Muscle of leg (tissue), 11 donors: ENCODE data around the gene DCC. TPM values are rescaled to one million over a fixed set of nuclear protein-coding genes. Genes with fewer than 3 reads are reported as not detected.

Source experiments
- DNase-seq: peaks from one replicate; pipeline ENCODE4 v3.0.0; 2013
- H3K27ac ChIP-seq: one replicate; pipeline ENCODE4 v1.5.1; 2013; ENCODE audit warnings: mild to moderate bottlenecking, low read length, control low read depth
- H3K27me3 ChIP-seq: one replicate; pipeline ENCODE4 v1.6.1; 2013; ENCODE audit warnings: low read length; ENCODE audit not compliant: control insufficient read depth, insufficient read depth
- H3K36me3 ChIP-seq: one replicate; pipeline ENCODE4 v1.6.1; 2013; ENCODE audit warnings: low read length; ENCODE audit not compliant: control insufficient read depth, insufficient read depth
- H3K4me1 ChIP-seq: one replicate; pipeline ENCODE4 v1.6.1; 2013; ENCODE audit warnings: low read length; ENCODE audit not compliant: control insufficient read depth, insufficient read depth
- H3K4me3 ChIP-seq: one replicate; pipeline ENCODE4 v1.5.1; 2013; ENCODE audit warnings: low read length, control low read depth
- H3K9me3 ChIP-seq: replicated peaks from 2 replicates; pipeline ENCODE4 v1.6.1; 2013; ENCODE audit warnings: low read depth, low read length; ENCODE audit not compliant: control insufficient read depth
- WGBS: methylation state at CpG from one replicate; pipeline ENCODE4 v1.1.5; 2013; ENCODE audit warnings: missing lambda C conversion rate; ENCODE audit not compliant: insufficient coverage; 5-methylcytosine and 5-hydroxymethylcytosine counted together
- polyA plus RNA-seq, 8 donors: library from polyadenylated mRNA; unstranded; fragments of 120-200 nt; gene quantifications; one replicate each; pipeline versions ENCODE4 v1.2.1 to v1.2.3, GENCODE V29; 2013; ENCODE audit warnings: inconsistent platforms in 1 of 8, low replicate concordance in 1 of 8; ENCODE audit not compliant: insufficient read length in 8 of 8, insufficient read depth in 1 of 8
- total RNA-seq: library from RNA; stranded (reverse); fragments of 120-200 nt; gene quantifications from one replicate; pipeline ENCODE4 v1.2.4, GENCODE V29; 2013

Gene DCC
- total and polyA plus RNA-seq, 9 donors, result 0.06 to 0.46 (median 0.13) TPM

DNA sequence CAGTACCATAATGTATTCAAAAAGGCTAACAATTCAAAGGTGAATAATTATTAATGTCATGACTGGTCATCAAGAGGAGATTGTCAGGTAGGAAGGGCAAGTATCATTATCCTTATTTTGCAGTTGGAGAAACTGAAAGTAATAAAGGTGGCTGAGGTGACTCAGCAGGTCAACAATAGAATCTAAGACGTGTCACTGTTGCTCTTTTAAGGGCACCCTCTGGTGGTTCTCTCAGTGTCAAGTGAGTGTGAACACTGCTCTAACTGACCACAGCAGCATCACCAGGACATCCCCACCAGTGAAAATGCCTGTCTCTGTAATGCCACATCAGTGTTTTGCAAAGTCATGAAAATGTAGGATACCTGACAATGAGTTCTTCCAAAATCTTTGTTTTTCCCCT, 69.7 kb downstream of the DCC start:
- no peaks in the 10 kb centered on the region for H3K27me3 ChIP-seq
- WGBS, result no CpG with 5 or more reads among the region's 1 CpG
- H3K9me3 ChIP-seq, result no peaks in the 10 kb centered on the region
- H3K36me3 ChIP-seq, result no peaks in the 10 kb centered on the region
- H3K4me3 ChIP-seq, result no peak overlapping the region
- DNase-seq, result no peak
- no peaks in the 10 kb centered on the region for H3K4me1 ChIP-seq
- H3K27ac ChIP-seq, result no peak overlapping the region

DNA sequence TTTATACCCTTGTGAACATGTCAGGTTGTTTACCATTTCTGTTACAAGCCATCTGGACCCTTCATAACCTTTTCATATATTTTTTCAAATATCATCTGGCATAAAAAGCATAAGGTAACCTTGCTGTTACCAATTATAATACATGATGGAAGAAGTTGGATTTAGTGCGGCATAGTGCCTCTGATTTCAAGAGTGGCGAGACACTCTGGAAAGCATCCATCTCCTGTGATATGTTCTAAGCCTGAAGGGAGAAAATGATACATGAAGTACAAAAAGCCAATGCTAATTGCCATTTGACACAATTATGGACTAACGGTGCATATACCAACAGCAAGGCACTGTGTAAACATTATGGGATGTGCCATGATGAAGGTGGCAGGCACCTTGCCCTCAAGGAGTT, 75.1 kb downstream of the DCC start:
- Histone ChIP-seq H3K4me3 (no peak overlapping the region), H3K9me3 (peaks cover 2% of the 10 kb centered on the region), H3K27me3 (no peaks in the 10 kb centered on the region), H3K4me1 (no peaks in the 10 kb centered on the region), H3K36me3 (no peaks in the 10 kb centered on the region), H3K27ac (no peak overlapping the region)
- no peak for DNase-seq
- 100% methylated on average over 1 of the region's 3 CpGs for WGBS

DNA sequence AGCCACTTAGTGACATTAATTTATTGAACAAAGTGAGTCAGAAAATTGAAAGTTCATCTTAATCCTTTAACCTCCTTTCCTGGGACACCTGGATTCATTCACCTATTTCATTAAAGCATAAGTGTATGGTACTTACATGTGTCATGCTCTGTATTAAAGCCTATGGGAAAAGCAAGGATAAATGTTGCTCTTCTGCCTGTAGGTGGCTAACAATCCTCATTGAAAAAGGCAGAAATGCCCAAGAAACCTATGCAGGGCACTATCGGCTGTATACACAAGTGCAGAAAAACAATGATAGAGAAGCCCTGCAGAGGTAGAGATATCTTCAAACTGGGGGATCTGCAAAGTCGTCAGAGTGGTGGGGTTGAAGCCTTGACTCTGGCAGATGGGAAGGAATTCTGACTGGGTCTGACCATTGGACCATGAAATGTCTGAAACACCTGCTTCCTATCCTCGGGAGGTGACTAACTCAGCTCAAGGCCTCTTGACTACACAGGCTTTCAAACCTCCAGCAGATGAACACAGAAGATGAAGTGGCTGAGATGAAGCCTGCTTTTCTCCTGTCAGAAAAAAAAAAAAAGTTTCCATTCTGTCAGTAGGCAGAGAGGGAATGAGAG, 83.1 kb downstream of the DCC start:
- Histone ChIP-seq H3K27ac (no peak overlapping the region), H3K9me3 (no peaks in the 10 kb centered on the region), H3K27me3 (no peaks in the 10 kb centered on the region), H3K4me1 (no peaks in the 10 kb centered on the region), H3K36me3 (no peaks in the 10 kb centered on the region), H3K4me3 (no peak overlapping the region)
- WGBS, result 45% methylated on average over 2 of the region's 3 CpGs
- no peak for DNase-seq

DNA sequence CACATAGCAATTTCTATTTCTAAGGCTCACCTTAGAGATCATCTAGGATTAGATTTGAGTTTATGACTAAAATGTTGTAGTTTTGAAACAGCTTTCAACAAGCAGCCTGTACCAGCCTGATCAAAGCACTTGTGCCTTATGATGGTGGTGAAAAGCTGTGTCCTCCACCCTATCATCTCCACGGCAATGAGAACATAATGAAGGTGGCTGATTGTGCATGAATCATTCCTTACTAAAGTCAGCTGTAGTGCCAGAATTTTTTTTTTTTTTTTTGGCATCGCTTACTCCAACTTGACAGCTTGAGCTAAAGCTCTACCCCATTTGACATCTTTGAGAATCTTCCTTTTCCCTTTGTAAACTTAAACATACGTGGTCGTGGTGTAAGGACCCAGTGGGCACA, 86.0 kb downstream of the DCC start:
- Histone ChIP-seq H3K9me3 (no peaks in the 10 kb centered on the region), H3K36me3 (no peaks in the 10 kb centered on the region), H3K4me1 (no peaks in the 10 kb centered on the region), H3K4me3 (no peak overlapping the region), H3K27me3 (no peaks in the 10 kb centered on the region), H3K27ac (no peak overlapping the region)
- DNase-seq, result no peak
- no CpG with 5 or more reads among the region's 4 CpGs for WGBS

DNA sequence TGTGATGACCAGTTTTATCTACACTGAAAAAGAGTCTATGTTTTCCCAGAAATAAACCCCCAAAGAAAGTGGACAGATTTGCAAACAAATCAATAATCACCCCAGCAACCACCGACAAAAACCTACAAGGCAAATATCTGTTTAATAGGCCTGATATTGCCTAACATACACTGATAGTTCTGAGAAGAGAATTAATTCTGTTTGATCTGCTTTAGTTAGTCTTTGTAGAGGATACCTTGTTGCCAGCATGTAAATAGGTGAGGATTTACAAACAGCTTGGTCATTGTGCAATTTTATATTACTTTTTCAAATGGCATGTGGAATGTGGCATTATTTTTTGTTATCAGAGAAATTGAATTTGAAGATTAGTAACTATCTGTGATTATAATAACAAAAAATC, 86.5 kb downstream of the DCC start:
- Histone ChIP-seq H3K27ac (no peak overlapping the region), H3K36me3 (no peaks in the 10 kb centered on the region), H3K4me3 (no peak overlapping the region), H3K27me3 (no peaks in the 10 kb centered on the region), H3K4me1 (no peaks in the 10 kb centered on the region), H3K9me3 (no peaks in the 10 kb centered on the region)
- DNase-seq, result no peak
- no CpG with 5 or more reads among the region's 1 CpG for WGBS

DNA sequence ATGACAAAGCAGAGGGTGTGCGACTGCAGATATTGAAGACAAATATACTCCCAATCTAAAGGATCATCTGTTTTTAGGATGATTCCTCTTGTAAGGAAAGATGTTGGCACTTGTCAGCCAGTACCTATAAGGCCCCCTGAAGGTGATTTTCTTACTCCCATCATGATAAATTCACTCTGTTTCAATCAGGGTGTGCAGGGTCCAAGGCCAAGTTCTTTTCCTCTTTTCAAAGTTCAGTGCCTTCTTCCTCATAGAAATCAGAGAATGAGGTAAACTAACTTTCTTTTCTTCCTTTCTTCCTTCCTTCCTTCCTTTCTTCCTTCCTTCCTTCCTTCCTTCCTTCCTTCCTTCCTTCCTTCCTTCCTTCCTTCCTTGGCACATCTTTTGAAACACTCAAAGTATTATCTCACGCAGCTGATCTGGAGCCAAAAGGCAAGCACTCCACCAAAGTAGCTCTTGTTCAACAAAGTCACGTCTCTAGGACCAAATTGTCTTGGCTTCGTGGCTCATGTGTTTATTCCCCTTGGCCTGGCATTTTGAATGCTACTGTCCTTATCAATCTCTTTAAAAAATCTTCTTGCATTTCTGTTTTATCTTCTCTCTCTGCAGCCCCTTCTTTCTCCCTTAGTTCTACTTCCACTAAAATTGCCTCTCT, 87.7 kb downstream of the DCC start:
- Histone ChIP-seq H3K27ac (no peak overlapping the region), H3K4me3 (no peak overlapping the region), H3K36me3 (no peaks in the 10 kb centered on the region), H3K27me3 (no peaks in the 10 kb centered on the region), H3K4me1 (no peaks in the 10 kb centered on the region), H3K9me3 (no peaks in the 10 kb centered on the region)
- 67% methylated on average over 3 of the region's 4 CpGs for WGBS
- no peak for DNase-seq

DNA sequence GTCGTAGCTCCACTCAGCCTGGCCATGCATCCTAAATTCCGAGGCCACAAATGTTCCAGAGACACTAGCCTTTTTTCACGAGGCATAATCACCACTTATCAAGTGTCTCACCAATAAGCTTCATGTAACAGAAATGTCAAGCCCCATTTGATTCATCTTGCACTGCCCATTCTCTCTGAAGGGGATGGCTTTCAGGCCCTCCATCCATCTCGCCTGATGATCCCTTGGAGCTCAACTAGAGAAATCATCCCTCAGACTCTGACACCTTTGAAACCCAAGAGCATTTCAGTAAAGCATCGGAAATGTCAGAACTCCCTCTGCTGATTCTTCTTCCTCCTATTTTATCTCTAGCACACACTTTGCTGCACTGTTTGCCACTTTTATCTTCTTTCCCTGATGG, 91.7 kb downstream of the DCC start:
- H3K4me3 ChIP-seq, result no peak overlapping the region
- no peaks in the 10 kb centered on the region for H3K9me3 ChIP-seq
- H3K4me1 ChIP-seq, result no peaks in the 10 kb centered on the region
- H3K27me3 ChIP-seq, result no peaks in the 10 kb centered on the region
- WGBS, result 76% methylated on average over 5 of the region's 5 CpGs
- no peak overlapping the region for H3K27ac ChIP-seq
- H3K36me3 ChIP-seq, result no peaks in the 10 kb centered on the region
- no peak for DNase-seq

DNA sequence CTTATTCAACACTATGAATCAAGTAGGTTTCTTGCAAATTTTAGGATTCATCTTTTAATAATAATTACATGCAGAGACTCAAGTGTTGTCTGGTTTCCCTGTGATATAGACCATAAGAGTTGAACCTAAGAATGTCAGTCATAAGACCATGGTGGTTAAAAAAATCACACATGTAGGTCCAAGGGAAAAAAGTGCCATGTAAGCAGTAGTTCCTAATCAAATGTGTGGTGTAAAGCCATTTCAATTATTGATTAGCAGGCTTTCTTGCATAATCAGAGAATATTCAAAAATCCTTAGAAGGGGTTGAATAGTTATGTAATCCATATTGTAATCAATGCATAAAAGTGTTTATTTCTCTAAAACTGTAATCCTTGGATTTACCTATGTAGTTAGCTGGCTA, 93.8 kb downstream of the DCC start:
- Histone ChIP-seq H3K27ac (no peak overlapping the region), H3K4me3 (no peak overlapping the region), H3K36me3 (no peaks in the 10 kb centered on the region), H3K27me3 (no peaks in the 10 kb centered on the region), H3K9me3 (no peaks in the 10 kb centered on the region), H3K4me1 (no peaks in the 10 kb centered on the region)
- no peak for DNase-seq

DNA sequence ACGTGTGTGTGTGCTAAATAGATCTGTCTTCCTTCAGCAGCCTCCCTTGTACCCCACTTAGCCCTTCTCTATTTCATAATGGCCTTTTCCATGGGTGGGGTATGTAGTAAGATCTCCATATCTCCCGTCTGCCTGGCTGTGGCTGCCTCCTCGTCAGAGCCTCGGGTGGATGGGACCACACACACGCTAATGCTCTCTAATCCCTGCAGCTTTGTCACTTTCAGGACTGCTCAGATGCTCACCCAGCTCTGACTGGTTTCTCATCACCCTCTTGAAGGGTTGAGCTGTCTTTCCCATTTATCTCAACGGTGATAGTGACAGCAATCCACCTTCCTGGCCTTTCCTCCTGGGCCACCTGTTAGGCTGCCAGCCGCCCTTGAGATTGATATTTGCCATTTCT, 95.3 kb downstream of the DCC start:
- Histone ChIP-seq H3K9me3 (no peaks in the 10 kb centered on the region), H3K27ac (no peak overlapping the region), H3K4me1 (no peaks in the 10 kb centered on the region), H3K4me3 (no peak overlapping the region), H3K36me3 (no peaks in the 10 kb centered on the region), H3K27me3 (no peaks in the 10 kb centered on the region)
- no peak for DNase-seq
- 59% methylated on average over 5 of the region's 7 CpGs for WGBS

DNA sequence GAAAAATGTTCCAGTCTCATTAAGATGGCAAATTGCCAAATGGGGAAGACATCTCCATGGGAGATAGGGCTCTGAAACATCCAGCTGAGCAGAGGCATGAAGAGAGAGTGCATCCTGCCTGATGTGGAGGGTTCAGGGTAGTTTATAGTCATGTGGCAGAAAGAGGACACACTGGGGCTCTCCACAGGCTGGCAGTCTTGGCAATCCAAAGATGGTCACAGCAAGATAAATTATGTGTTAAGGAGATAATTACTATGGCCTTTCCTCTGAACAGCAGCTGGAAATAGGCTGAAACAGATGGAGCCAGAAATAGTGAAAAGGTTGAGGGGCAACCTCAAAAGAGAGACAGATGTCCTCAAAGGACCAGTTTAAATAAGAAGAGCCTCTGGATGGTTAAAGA, 97.2 kb downstream of the DCC start:
- Histone ChIP-seq H3K4me1 (no peaks in the 10 kb centered on the region), H3K27ac (no peak overlapping the region), H3K4me3 (no peak overlapping the region), H3K9me3 (no peaks in the 10 kb centered on the region), H3K27me3 (no peaks in the 10 kb centered on the region), H3K36me3 (no peaks in the 10 kb centered on the region)
- no peak for DNase-seq

DNA sequence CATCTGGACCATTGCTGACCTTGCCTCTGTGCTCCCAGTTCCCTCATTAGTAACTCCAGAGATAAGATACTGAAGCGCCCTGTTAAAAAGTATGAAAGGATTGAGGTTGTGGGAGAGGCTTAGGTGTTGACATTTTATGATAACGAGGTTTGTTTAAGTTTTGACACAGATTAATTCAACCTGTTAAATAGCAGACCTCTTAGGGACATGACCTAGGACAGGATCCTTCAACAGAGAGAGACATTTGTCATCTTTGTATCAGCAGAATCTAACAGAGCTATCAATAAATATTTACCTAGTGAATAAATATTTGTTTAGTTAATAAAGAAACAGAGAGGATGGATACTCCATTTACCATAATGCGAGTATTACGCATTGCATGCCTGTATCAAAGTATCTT, 99.5 kb downstream of the DCC start:
- H3K36me3 ChIP-seq, result no peaks in the 10 kb centered on the region
- H3K27ac ChIP-seq, result no peak overlapping the region
- no peaks in the 10 kb centered on the region for H3K27me3 ChIP-seq
- WGBS, result no CpG with 5 or more reads among the region's 4 CpGs
- H3K4me3 ChIP-seq, result no peak overlapping the region
- no peaks in the 10 kb centered on the region for H3K4me1 ChIP-seq
- no peak for DNase-seq
- H3K9me3 ChIP-seq, result no peaks in the 10 kb centered on the region
